Measurements from ENCODE around the gene SLC2A9.

- TF ChIP-seq CTCF (IDR thresholded peaks at IDR 0.05) (no peak), POLR2A (IDR thresholded peaks at IDR 0.05) (no peak)
Measured at GRCh38 chr4:10003666-10004065, 17.6 kb downstream of the SLC2A9 start.
